Esophagus muscularis mucosa (tissue), 4 donors: Measurements from ENCODE around the gene ITGB5.

ENCODE experiments used
- CTCF ChIP-seq, 3 experiments: fragments of 200-600 bp in 2 of 3; fragments of 450-650 bp in 1 of 3; sonication (generic) in 2 of 3; IDR thresholded peaks; one replicate each; pipeline ENCODE4 v1.5.1; 2017 to 2019; ENCODE audit warnings: antibody characterized with exemption in 3 of 3, mild to moderate bottlenecking in 2 of 3, moderate library complexity in 1 of 3
- EP300 ChIP-seq: sonication (generic); formaldehyde crosslinking; IDR thresholded peaks from one replicate; pipeline ENCODE4 v1.6.1; 2017; ENCODE audit warnings: antibody characterized with exemption
- POLR2A ChIP-seq: fragments of 450-650 bp; IDR thresholded peaks from one replicate; pipeline ENCODE4 v1.6.1; 2017; ENCODE audit warnings: antibody characterized with exemption, moderate library complexity, mild to moderate bottlenecking, low read depth
- POLR2AphosphoS5 ChIP-seq, 2 donors: sonication (generic); formaldehyde crosslinking; IDR thresholded peaks; one replicate each; pipeline ENCODE4 v1.6.1; 2017; ENCODE audit warnings: antibody characterized with exemption in 2 of 2

DNA sequence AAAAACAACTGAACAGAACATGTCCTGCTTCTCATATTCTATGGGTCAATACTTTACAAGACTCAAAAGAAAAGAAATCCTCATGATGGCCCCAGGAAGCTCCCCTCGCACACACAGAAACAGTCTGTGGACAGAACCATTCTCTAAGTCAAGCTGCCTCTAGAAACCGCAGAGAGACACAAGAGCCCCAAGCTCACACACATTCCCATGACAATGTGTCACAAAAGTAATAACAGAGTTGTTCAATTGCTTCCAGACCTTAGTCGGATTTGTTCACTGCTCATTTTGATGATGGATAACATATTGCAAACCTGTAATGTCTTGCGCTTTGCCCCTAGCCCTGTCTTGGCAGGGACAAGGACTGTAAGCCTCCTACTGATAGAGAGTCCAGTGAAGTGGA, 96.0 kb downstream of the ITGB5 start:
- TF ChIP-seq POLR2A = no peak
- no peak for TF ChIP-seq CTCF (IDR thresholded peaks at IDR 0.05)
- TF ChIP-seq POLR2AphosphoS5 (IDR thresholded peaks at IDR 0.05) = no peak
- TF ChIP-seq EP300 = no peak
